Suprapubic skin (tissue), 4 donors: ENCODE results near the gene SLC4A7.

Experiments
- CTCF ChIP-seq, 2 donors: fragments of 200-600 bp in 1 of 2; fragments of 450-650 bp in 1 of 2; sonication (generic) in 1 of 2; IDR thresholded peaks; one replicate each; pipeline ENCODE4 v1.5.1; 2016 to 2019; ENCODE audit warnings: antibody characterized with exemption in 2 of 2, mild to moderate bottlenecking in 1 of 2, moderate library complexity in 1 of 2
- POLR2A ChIP-seq, 2 donors: fragments of 450-650 bp; IDR thresholded peaks; one replicate each; pipeline ENCODE4 v1.6.1; 2017; ENCODE audit warnings: antibody characterized with exemption in 2 of 2, mild to moderate bottlenecking in 2 of 2, moderate library complexity in 2 of 2
- POLR2AphosphoS5 ChIP-seq, 3 donors: sonication (generic); formaldehyde crosslinking; IDR thresholded peaks; one replicate each; pipeline ENCODE4 v1.6.1; 2017; ENCODE audit warnings: antibody characterized with exemption in 3 of 3

GRCh38 chr3:27485866-27486265, 1.7 kb upstream of the SLC4A7 start:
- no peak for TF ChIP-seq POLR2A (IDR thresholded peaks at IDR 0.05)
- no peak for TF ChIP-seq CTCF (IDR thresholded peaks at IDR 0.05)
- no peak for TF ChIP-seq POLR2AphosphoS5 (IDR thresholded peaks at IDR 0.05)
